ENCODE measurements around the gene TMEM134. TPM values are rescaled to one million over a fixed set of nuclear protein-coding genes. Genes with fewer than 3 reads are reported as not detected.

The TMEM134 gene
- total RNA-seq, 2 experiments from 2014 or later, result 49.9 to 52.4 TPM

GRCh38 chr11:67416416-67417335 is 52.4 kb downstream of the TMEM134 start:
- H3K9me3 Mint-ChIP-seq, result no peaks in the 10 kb centered on the region
- Histone ChIP-seq H3K9me3 (ENCODE audit: control insufficient read depth in 1 of 2, insufficient read depth in 1 of 2, low read length in 2 of 2) (no peaks in the 10 kb centered on the region), H3K27me3 (ENCODE audit: control insufficient read depth in 1 of 2, insufficient read depth in 2 of 2, low read length in 2 of 2) (no peaks in the 10 kb centered on the region), H3K36me3 (ENCODE audit: insufficient read depth, low read length) (no peaks in the 10 kb centered on the region), H3K4me3 (ENCODE audit: low read length) (peak overlapping the region; percentile 35), H3K27ac (ENCODE audit: low read depth in 1 of 2, low read length in 2 of 2) (peak overlapping the region; percentile 78 to 79), H3K4me1 (ENCODE audit: insufficient read depth, low read length) (peaks cover 91% of the 10 kb centered on the region)
- peak overlapping the region; percentile 93 for H3K4me3 Mint-ChIP-seq
- intact Hi-C loops (cut with DNase I, micrococcal nuclease), result loop anchor here in 1 of 2 experiments (1.0 to 5.0 kb wide), 4 partner anchors 13 to 91 kb away; partner anchors contain the start of genes AIP, CDK2AP2, PITPNM1 and TMEM134
- ATAC-seq (ENCODE audit: poor library complexity) (peak; percentile 67), DNase-seq (peak; percentile 71 to 94 (median 88))
- POLR2A ChIA-PET, result interaction anchor here (0.6 to 12.5 kb wide), 20 partner anchors 9 to 177 kb away, joined by 3 to 411 read pairs (median 5); partner anchors contain the start of genes AIP, GSTP1, PPP1CA and PTPRCAP
- no peak for TF ChIP-seq CTCF (IDR thresholded peaks at IDR 0.05)
- CTCF ChIA-PET, result interaction anchor here (1.3 to 6.0 kb wide), 4 partner anchors 8 to 53 kb away, joined by 3 to 46 read pairs (median 4); partner anchors contain the start of genes PPP1CA and TBC1D10C
- H3K27me3 Mint-ChIP-seq, result no peaks in the 10 kb centered on the region
- peaks cover 4% of the 10 kb centered on the region for H3K36me3 Mint-ChIP-seq (ENCODE audit: low read depth)
- H3K27ac Mint-ChIP-seq, result peak overlapping the region; percentile 94
- H3K4me1 Mint-ChIP-seq (ENCODE audit: low read depth), result peaks cover 74% of the 10 kb centered on the region

- TF ChIP-seq CTCF (IDR thresholded peaks at IDR 0.05), result no peak
- Histone ChIP-seq H3K4me3 (ENCODE audit: low read length) (peak within 1 kb of the TSS; percentile 51), H3K9me3 (ENCODE audit: control insufficient read depth in 1 of 2, insufficient read depth in 1 of 2, low read length in 2 of 2) (no peaks in the 10 kb centered on the region), H3K27me3 (ENCODE audit: control insufficient read depth in 1 of 2, insufficient read depth in 2 of 2, low read length in 2 of 2) (no peaks in the 10 kb centered on the region), H3K36me3 (ENCODE audit: insufficient read depth, low read length) (peaks cover 2% of the 10 kb centered on the region), H3K27ac (ENCODE audit: low read depth in 1 of 2, low read length in 2 of 2) (peak within 1 kb of the TSS; percentile 78 to 79), H3K4me1 (ENCODE audit: insufficient read depth, low read length) (peaks cover 95% of the 10 kb centered on the region)
- peak within 1 kb of the TSS; percentile 98 for H3K27ac Mint-ChIP-seq
- ATAC-seq (ENCODE audit: poor library complexity) (no peak), DNase-seq (peak in 3 of 14 experiments; percentile 38 to 46 (median 44))
- no peaks in the 10 kb centered on the region for H3K27me3 Mint-ChIP-seq
- no peaks in the 10 kb centered on the region for H3K9me3 Mint-ChIP-seq
- peaks cover 79% of the 10 kb centered on the region for H3K4me1 Mint-ChIP-seq (ENCODE audit: low read depth)
- CTCF ChIA-PET, result interaction anchor here (1.4 to 6.0 kb wide), 3 partner anchors 9 to 54 kb away, joined by 3 to 46 read pairs (median 4); partner anchors contain the start of genes PPP1CA and TBC1D10C
- no peaks in the 10 kb centered on the region for H3K36me3 Mint-ChIP-seq (ENCODE audit: low read depth)
- POLR2A ChIA-PET, result interaction anchor here (0.6 to 12.5 kb wide), 8 partner anchors 8 to 70 kb away, joined by 3 to 411 read pairs (median 11); partner anchors contain the start of genes PPP1CA, PTPRCAP, RPS6KB2 and TBC1D10C
- intact Hi-C loops (cut with DNase I, micrococcal nuclease), result loop anchor here in 1 of 2 experiments (5.0 kb wide), 3 partner anchors 52 to 92 kb away; partner anchors contain the start of genes AIP, CDK2AP2, PITPNM1 and TMEM134
- H3K4me3 Mint-ChIP-seq, result peak within 1 kb of the TSS; percentile 93
These were observed 53.3 kb downstream of the TMEM134 start, which contains the start of gene CARNS1 for GRCh38 chr11:67415501-67416304. TSS of gene CARNS1 (plus strand) at chr11:67415678. CDS start at chr11:67416200, 522 bp downstream.

Measured in CD4-positive, alpha-beta T cell (primary cell).